OCI-LY3 (cell line): Measurements from ENCODE around the gene MCM7.

Experiments
- H2AFZ ChIP-seq: fragments of 200-600, 300-600 bp; shearing (Covaris generic); 2 replicates; pipeline ENCODE4 v1.6.0; 2014; ENCODE audit warnings: antibody characterized with exemption, low read depth, low read length
- H3K27ac ChIP-seq: fragments of 200-600, 300-600 bp; sonication (generic); 2 replicates; pipeline ENCODE4 v1.5.1; 2014; ENCODE audit warnings: mild to moderate bottlenecking, low read length, moderate library complexity, mixed read lengths
- H3K27me3 ChIP-seq: fragments of 200-600, 300-600 bp; sonication (generic); 2 replicates; pipeline ENCODE4 v1.6.1; 2014; ENCODE audit warnings: low read depth, low read length, mixed read lengths
- H3K36me3 ChIP-seq: fragments of 200-600, 300-600 bp; sonication (generic); replicated peaks from 2 replicates; pipeline ENCODE3; 2014; ENCODE audit warnings: low read depth, low read length, mixed read lengths
- H3K4me1 ChIP-seq: fragments of 300-600, 200-600 bp; sonication (generic); 2 replicates; pipeline ENCODE4 v1.6.1; 2014; ENCODE audit warnings: low read length, mixed read lengths
- H3K4me2 ChIP-seq: fragments of 200-600, 300-600 bp; sonication (generic); 2 replicates; pipeline ENCODE4 v1.6.1; 2014; ENCODE audit warnings: low read length, mixed read lengths
- H3K4me3 ChIP-seq: fragments of 300-600, 200-600 bp; sonication (generic); 2 replicates; pipeline ENCODE4 v1.5.1; 2014; ENCODE audit warnings: antibody characterized with exemption, mild to moderate bottlenecking, low read length, moderate library complexity
- H3K79me2 ChIP-seq: fragments of 300-600, 200-600 bp; shearing (Covaris generic); 2 replicates; pipeline ENCODE4 v1.6.1; 2014; ENCODE audit warnings: mild to moderate bottlenecking, low read length, mixed read lengths
- H3K9ac ChIP-seq: fragments of 300-600, 200-600 bp; shearing (Covaris generic); 2 replicates; pipeline ENCODE4 v1.6.0; 2014; ENCODE audit warnings: mild to moderate bottlenecking, low read length, moderate library complexity
- H3K9me3 ChIP-seq: fragments of 200-600, 300-600 bp; shearing (Covaris generic); 2 replicates; pipeline ENCODE4 v1.6.1; 2014; ENCODE audit warnings: low read length, mixed read lengths; ENCODE audit not compliant: insufficient read depth
- H4K20me1 ChIP-seq: fragments of 200-600, 300-600 bp; sonication (generic); 2 replicates; pipeline ENCODE4 v1.6.1; 2016; ENCODE audit warnings: low read length, mixed read lengths; ENCODE audit not compliant: insufficient read depth
- EZH2phosphoT487 ChIP-seq: fragments of 200-600 bp; shearing (Covaris generic); IDR thresholded peaks from 2 replicates; pipeline ENCODE4 v1.6.1; 2018; ENCODE audit warnings: antibody characterized with exemption, mixed run types, low read depth
- TF ChIP-seq, protein P1 (sequence below): fragments of 200-600, 300-600 bp; sonication (generic); IDR thresholded peaks from 2 replicates; pipeline ENCODE4 v1.5.1; 2014; ENCODE audit warnings: antibody characterized with exemption, low read length, low read depth

The MCM7 gene

DNA sequence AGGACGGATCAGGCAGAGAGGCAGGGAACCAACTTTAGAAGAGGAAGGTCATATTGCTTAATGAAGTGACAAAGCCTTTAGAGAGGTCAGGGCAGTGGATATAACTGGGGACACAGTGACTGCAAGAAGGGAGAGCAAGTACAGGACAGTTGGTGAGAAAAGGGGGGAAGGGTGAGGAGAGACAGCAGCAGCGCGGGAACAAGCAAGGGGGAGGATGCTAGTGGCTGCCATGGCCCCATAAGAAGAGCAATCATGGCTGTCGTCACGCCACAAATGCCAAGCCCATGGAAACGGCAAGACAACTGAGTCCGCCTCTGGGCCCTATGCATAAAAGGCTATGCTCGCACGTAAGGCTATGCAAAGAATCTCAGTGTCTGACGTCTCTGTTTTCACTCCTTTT is 28.7 kb downstream of the MCM7 start:
- no peaks in the 10 kb centered on the region for H4K20me1 ChIP-seq
- H3K36me3 ChIP-seq, result peaks cover 72% of the 10 kb centered on the region
- no peaks in the 10 kb centered on the region for H3K4me1 ChIP-seq
- H3K9ac ChIP-seq, result no peak overlapping the region
- no peaks in the 10 kb centered on the region for H3K27me3 ChIP-seq
- H3K4me2 ChIP-seq, result no peak overlapping the region
- TF ChIP-seq, protein P1, sequence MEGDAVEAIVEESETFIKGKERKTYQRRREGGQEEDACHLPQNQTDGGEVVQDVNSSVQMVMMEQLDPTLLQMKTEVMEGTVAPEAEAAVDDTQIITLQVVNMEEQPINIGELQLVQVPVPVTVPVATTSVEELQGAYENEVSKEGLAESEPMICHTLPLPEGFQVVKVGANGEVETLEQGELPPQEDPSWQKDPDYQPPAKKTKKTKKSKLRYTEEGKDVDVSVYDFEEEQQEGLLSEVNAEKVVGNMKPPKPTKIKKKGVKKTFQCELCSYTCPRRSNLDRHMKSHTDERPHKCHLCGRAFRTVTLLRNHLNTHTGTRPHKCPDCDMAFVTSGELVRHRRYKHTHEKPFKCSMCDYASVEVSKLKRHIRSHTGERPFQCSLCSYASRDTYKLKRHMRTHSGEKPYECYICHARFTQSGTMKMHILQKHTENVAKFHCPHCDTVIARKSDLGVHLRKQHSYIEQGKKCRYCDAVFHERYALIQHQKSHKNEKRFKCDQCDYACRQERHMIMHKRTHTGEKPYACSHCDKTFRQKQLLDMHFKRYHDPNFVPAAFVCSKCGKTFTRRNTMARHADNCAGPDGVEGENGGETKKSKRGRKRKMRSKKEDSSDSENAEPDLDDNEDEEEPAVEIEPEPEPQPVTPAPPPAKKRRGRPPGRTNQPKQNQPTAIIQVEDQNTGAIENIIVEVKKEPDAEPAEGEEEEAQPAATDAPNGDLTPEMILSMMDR, result no peak
- TF ChIP-seq EZH2phosphoT487, result no peak
- peaks cover 15% of the 10 kb centered on the region for H3K79me2 ChIP-seq
- no peak overlapping the region for H3K27ac ChIP-seq
- H3K4me3 ChIP-seq, result no peak overlapping the region
- H3K9me3 ChIP-seq, result peaks cover 14% of the 10 kb centered on the region; the same call in 1 of the 2 replicates
- H2AFZ ChIP-seq, result no peak overlapping the region

DNA sequence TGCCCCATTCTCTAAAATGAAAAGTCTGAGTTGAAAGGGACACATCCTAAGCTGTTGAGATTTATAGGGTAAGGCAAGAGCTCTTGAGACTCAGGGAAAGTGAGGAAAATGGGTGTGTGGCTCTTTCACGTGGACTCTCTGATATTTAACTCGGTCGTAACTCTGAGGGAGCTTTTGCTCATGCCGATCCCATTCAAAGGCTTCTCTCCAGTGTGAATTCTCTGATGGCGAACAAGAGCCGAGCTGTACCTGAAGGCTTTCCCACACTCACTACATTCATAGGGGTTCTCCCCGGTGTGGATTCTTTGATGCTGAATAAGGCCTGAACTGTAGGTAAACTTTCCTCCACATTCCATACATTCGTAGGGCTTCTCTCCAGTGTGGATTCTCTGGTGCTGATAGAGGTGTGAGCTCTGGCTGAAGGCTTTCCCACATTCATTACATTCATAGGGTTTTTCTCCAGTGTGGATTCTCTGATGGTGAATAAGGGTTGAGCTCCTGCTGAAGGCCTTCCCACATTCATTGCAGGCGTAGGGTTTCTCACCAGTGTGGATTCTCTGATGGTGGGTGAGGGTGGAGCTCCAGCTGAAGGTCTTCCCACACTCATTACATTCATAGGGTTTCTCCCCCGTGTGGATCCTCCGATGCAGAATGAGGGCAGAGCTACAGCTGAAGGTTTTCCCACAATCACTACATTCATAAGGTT is 30.0 kb downstream of the MCM7 start:
- Histone ChIP-seq H3K27ac (no peak overlapping the region), H3K9ac (no peak overlapping the region), H2AFZ (no peak overlapping the region), H4K20me1 (no peaks in the 10 kb centered on the region), H3K36me3 (peaks cover 69% of the 10 kb centered on the region), H3K27me3 (no peaks in the 10 kb centered on the region), H3K9me3 (peaks cover 14% of the 10 kb centered on the region; the same call in 1 of the 2 replicates), H3K4me2 (no peak overlapping the region), H3K4me3 (no peak overlapping the region), H3K4me1 (no peaks in the 10 kb centered on the region), H3K79me2 (peaks cover 4% of the 10 kb centered on the region; the same call in 1 of the 2 replicates)
- TF ChIP-seq, protein P1, result no peak
- no peak for TF ChIP-seq EZH2phosphoT487

DNA sequence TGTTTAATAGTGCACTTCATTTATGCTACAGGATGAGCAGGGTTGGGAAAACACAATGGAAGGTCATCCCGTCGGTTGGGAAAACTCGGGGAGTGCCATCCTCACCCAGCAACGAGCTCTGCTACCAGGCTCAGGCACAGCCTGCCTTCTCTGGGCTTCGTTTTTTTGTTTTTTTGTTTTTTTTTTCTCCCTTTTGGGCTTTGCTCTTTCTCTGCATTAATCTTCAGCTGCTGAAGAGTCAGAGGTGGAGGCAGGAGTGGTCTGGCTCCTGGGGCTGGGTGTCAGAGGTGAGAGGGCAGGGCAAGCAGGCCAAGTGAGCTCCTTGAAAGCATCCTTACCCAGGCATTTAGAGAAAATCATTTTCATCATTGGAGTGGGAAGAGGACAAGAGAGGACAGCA is 31.2 kb downstream of the MCM7 start:
- Histone ChIP-seq H3K9me3 (peaks cover 14% of the 10 kb centered on the region; the same call in 1 of the 2 replicates), H3K27ac (no peak overlapping the region), H4K20me1 (no peaks in the 10 kb centered on the region), H3K4me3 (no peak overlapping the region), H3K79me2 (peaks cover 4% of the 10 kb centered on the region; the same call in 1 of the 2 replicates), H3K4me2 (no peak overlapping the region), H3K36me3 (peaks cover 68% of the 10 kb centered on the region), H2AFZ (no peak overlapping the region), H3K9ac (no peak overlapping the region), H3K27me3 (no peaks in the 10 kb centered on the region), H3K4me1 (no peaks in the 10 kb centered on the region)
- TF ChIP-seq, protein P1, result no peak
- no peak for TF ChIP-seq EZH2phosphoT487

DNA sequence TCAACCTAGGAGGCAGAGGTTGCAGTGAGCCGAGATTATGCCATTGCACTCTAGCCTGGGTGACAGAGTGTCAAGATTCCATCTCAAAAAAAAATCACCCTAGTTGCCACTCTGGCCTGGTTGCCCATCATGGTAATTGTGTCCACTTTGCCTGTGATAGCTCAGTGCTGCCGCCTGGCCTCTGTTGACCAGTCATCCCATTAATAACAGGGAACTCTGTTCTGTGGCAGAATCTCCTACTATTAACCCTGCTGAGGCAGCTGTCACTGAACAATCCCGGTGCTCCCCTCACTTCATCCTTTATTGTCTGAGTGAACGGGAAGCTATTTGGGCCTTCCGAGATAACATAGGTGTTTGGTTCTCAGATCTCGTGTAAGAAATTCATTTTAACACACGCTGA is 34.2 kb downstream of the MCM7 start:
- Histone ChIP-seq H3K4me3 (no peak overlapping the region), H3K9me3 (peaks cover 14% of the 10 kb centered on the region; the same call in 1 of the 2 replicates), H2AFZ (no peak overlapping the region), H3K9ac (no peak overlapping the region), H3K79me2 (peaks cover 4% of the 10 kb centered on the region; the same call in 1 of the 2 replicates), H4K20me1 (no peaks in the 10 kb centered on the region), H3K27me3 (no peaks in the 10 kb centered on the region), H3K4me1 (no peaks in the 10 kb centered on the region), H3K36me3 (peaks cover 39% of the 10 kb centered on the region), H3K27ac (no peak overlapping the region), H3K4me2 (no peak overlapping the region)
- TF ChIP-seq EZH2phosphoT487, result no peak
- TF ChIP-seq, protein P1, result no peak
